Trophoblast cell (in vitro differentiated cells and primary cell): ENCODE measurements around the gene MGAT5.
A peak's percentile ranks its signal among the peaks of the same experiment; 100 is the strongest.

ENCODE experiments used
- DNase-seq, 2 donors: peaks; one replicate each; pipeline ENCODE4 v3.0.0-alpha.2; 2016
- H2AFZ ChIP-seq: 2 replicates; pipeline ENCODE4 v1.6.1; 2013; ENCODE audit warnings: low read length, moderate library complexity, mild to moderate bottlenecking; ENCODE audit not compliant: insufficient read depth, poor library complexity
- H2AK5ac ChIP-seq: 2 replicates; pipeline ENCODE4 v1.6.1; 2013; ENCODE audit warnings: mild to moderate bottlenecking, low read length
- H2BK120ac ChIP-seq: 2 replicates; pipeline ENCODE4 v1.6.1; 2013; ENCODE audit warnings: low read length, mild to moderate bottlenecking, moderate library complexity; ENCODE audit not compliant: insufficient read depth, poor library complexity
- H2BK12ac ChIP-seq: 2 replicates; pipeline ENCODE4 v1.6.1; 2013; ENCODE audit warnings: mild to moderate bottlenecking, low read length, moderate library complexity
- H2BK5ac ChIP-seq: 2 replicates; pipeline ENCODE4 v1.6.1; 2013; ENCODE audit warnings: low read length, low read depth, moderate library complexity, mild to moderate bottlenecking; ENCODE audit not compliant: poor library complexity
- H3K14ac ChIP-seq: 2 replicates; pipeline ENCODE4 v1.6.1; 2013; ENCODE audit warnings: mild to moderate bottlenecking, low read length
- H3K18ac ChIP-seq: 2 replicates; pipeline ENCODE4 v1.6.1; 2013; ENCODE audit warnings: mild to moderate bottlenecking, low read length
- H3K23ac ChIP-seq: 2 replicates; pipeline ENCODE4 v1.6.1; 2013; ENCODE audit warnings: low read length
- H3K27ac ChIP-seq: 2 replicates; pipeline ENCODE4 v1.5.1; 2013; ENCODE audit warnings: low read depth, mild to moderate bottlenecking, inconsistent platforms, low read length, moderate library complexity
- H3K27me3 ChIP-seq: 2 replicates; pipeline ENCODE4 v1.6.1; 2013; ENCODE audit warnings: inconsistent platforms, mild to moderate bottlenecking, low read length, moderate library complexity; ENCODE audit not compliant: insufficient read depth
- H3K36me3 ChIP-seq, 2 experiments: 1 replicate in 1 of 2; 2 replicates in 1 of 2; pipeline ENCODE4 v1.6.1; 2013; ENCODE audit warnings: low read length in 2 of 2, mild to moderate bottlenecking in 2 of 2, moderate library complexity in 1 of 2; ENCODE audit not compliant: insufficient read depth in 2 of 2, control insufficient read depth in 1 of 2
- H3K4ac ChIP-seq: 2 replicates; pipeline ENCODE4 v1.6.1; 2013; ENCODE audit warnings: low read depth, mild to moderate bottlenecking, low read length, moderate library complexity
- H3K4me1 ChIP-seq, 2 experiments: 1 replicate in 1 of 2; 2 replicates in 1 of 2; pipeline ENCODE4 v1.6.1; 2013; ENCODE audit warnings: low read length in 2 of 2, mild to moderate bottlenecking in 2 of 2, moderate library complexity in 1 of 2; ENCODE audit not compliant: insufficient read depth in 2 of 2, control insufficient read depth in 1 of 2
- H3K4me2 ChIP-seq: 2 replicates; pipeline ENCODE4 v1.6.1; 2013; ENCODE audit warnings: inconsistent platforms, mild to moderate bottlenecking, low read length, moderate library complexity
- H3K4me3 ChIP-seq: 2 replicates; pipeline ENCODE4 v1.5.1; 2013; ENCODE audit warnings: mild to moderate bottlenecking, low read depth, low read length, inconsistent platforms
- H3K79me1 ChIP-seq: one replicate; pipeline ENCODE4 v1.6.1; 2013; ENCODE audit warnings: low read length
- H3K79me2 ChIP-seq: 2 replicates; pipeline ENCODE4 v1.6.1; 2013; ENCODE audit warnings: low read length, mild to moderate bottlenecking; ENCODE audit not compliant: control insufficient read depth, insufficient read depth, poor library complexity
- H3K9ac ChIP-seq: 2 replicates; pipeline ENCODE4 v1.6.1; 2013; ENCODE audit warnings: mild to moderate bottlenecking, low read length
- H3K9me3 ChIP-seq: 2 replicates; pipeline ENCODE4 v1.6.1; 2013; ENCODE audit warnings: low read depth, mild to moderate bottlenecking, control low read depth, inconsistent platforms, low read length; ENCODE audit not compliant: insufficient read depth
- H4K12ac ChIP-seq: 2 replicates; pipeline ENCODE4 v1.6.1; 2013; ENCODE audit warnings: low read depth, mild to moderate bottlenecking, low read length, moderate library complexity
- H4K8ac ChIP-seq: 2 replicates; pipeline ENCODE4 v1.6.1; 2013; ENCODE audit warnings: low read depth, mild to moderate bottlenecking, low read length, moderate library complexity
- H4K91ac ChIP-seq: one replicate; pipeline ENCODE4 v1.6.1; 2013; ENCODE audit warnings: low read depth, mild to moderate bottlenecking, low read length, moderate library complexity
- WGBS: extraction: QIAGEN DNeasy Blood & Tissue Kit; methylation state at CpG from one replicate; pipeline ENCODE4 v1.1.7; 2013; ENCODE audit warnings: missing lambda C conversion rate; ENCODE audit not compliant: insufficient read length, insufficient coverage; ENCODE audit errors: extremely low coverage; 5-methylcytosine and 5-hydroxymethylcytosine counted together

MGAT5 gene

GRCh38 chr2:134232868-134233727 is 20.8 kb upstream of the MGAT5 start:
- Histone ChIP-seq H2AFZ (no peak overlapping the region), H4K8ac (no peak overlapping the region), H3K4me3 (no peak overlapping the region), H3K23ac (no peak overlapping the region), H2BK12ac (no peak overlapping the region), H3K14ac (no peak overlapping the region), H3K9me3 (peaks cover 3% of the 10 kb centered on the region), H2BK120ac (no peak overlapping the region), H3K4me1 (peaks cover 2 to 8% of the 10 kb centered on the region in 2 experiments), H3K18ac (no peak overlapping the region), H4K12ac (no peak overlapping the region), H3K9ac (no peak overlapping the region), H3K36me3 (no peaks in the 10 kb centered on the region), H3K27ac (no peak overlapping the region), H3K79me2 (no peaks in the 10 kb centered on the region), H3K4me2 (no peak overlapping the region), H2BK5ac (no peak overlapping the region), H3K79me1 (no peaks in the 10 kb centered on the region), H4K91ac (no peak overlapping the region), H3K4ac (no peak overlapping the region), H3K27me3 (no peaks in the 10 kb centered on the region), H2AK5ac (no peak overlapping the region)
- no CpG with 5 or more reads among the region's 2 CpGs for WGBS
- DNase-seq = peak; percentile 27 to 65

- Histone ChIP-seq H2AFZ (no peak overlapping the region), H3K27me3 (no peaks in the 10 kb centered on the region), H4K12ac (no peak overlapping the region), H3K4me1 (peaks cover 2 to 8% of the 10 kb centered on the region in 2 experiments), H3K18ac (no peak overlapping the region), H3K4ac (no peak overlapping the region), H2AK5ac (no peak overlapping the region), H3K4me3 (no peak overlapping the region), H2BK12ac (no peak overlapping the region), H3K14ac (no peak overlapping the region), H3K36me3 (no peaks in the 10 kb centered on the region), H3K4me2 (no peak overlapping the region), H3K9ac (no peak overlapping the region), H3K79me1 (no peaks in the 10 kb centered on the region), H3K79me2 (no peaks in the 10 kb centered on the region), H3K9me3 (no peaks in the 10 kb centered on the region), H3K27ac (no peak overlapping the region), H2BK5ac (no peak overlapping the region), H2BK120ac (no peak overlapping the region), H3K23ac (no peak overlapping the region), H4K91ac (no peak overlapping the region), H4K8ac (no peak overlapping the region)
- WGBS = no CpG with 5 or more reads among the region's 2 CpGs
- peak in 1 of 2 donors; percentile 35 for DNase-seq
Observed at GRCh38 chr2:134233728-134234136, 20.1 kb upstream of the MGAT5 start.

- Histone ChIP-seq H3K27me3 (no peaks in the 10 kb centered on the region), H2AK5ac (no peak overlapping the region), H3K9me3 (no peaks in the 10 kb centered on the region), H3K79me2 (no peaks in the 10 kb centered on the region), H4K91ac (no peak overlapping the region), H4K8ac (no peak overlapping the region), H3K4me1 (peaks cover 2 to 8% of the 10 kb centered on the region in 2 experiments), H3K79me1 (no peaks in the 10 kb centered on the region), H3K9ac (no peak overlapping the region), H2BK5ac (no peak overlapping the region), H2AFZ (no peak overlapping the region), H3K36me3 (no peaks in the 10 kb centered on the region), H3K23ac (no peak overlapping the region), H3K18ac (no peak overlapping the region), H3K14ac (no peak overlapping the region), H3K4ac (no peak overlapping the region), H2BK12ac (no peak overlapping the region), H3K4me3 (no peak overlapping the region), H2BK120ac (no peak overlapping the region), H3K27ac (no peak overlapping the region), H4K12ac (no peak overlapping the region), H3K4me2 (no peak overlapping the region)
- peak; percentile 51 to 76 for DNase-seq
- WGBS = no CpG with 5 or more reads among the region's 1 CpG
Observed at GRCh38 chr2:134234535-134234934, 19.3 kb upstream of the MGAT5 start.

- Histone ChIP-seq H2AFZ (no peak overlapping the region), H3K18ac (no peak overlapping the region), H3K9me3 (no peaks in the 10 kb centered on the region), H2AK5ac (no peak overlapping the region), H3K79me2 (no peaks in the 10 kb centered on the region), H4K12ac (no peak overlapping the region), H3K4me3 (no peak overlapping the region), H3K23ac (no peak overlapping the region), H2BK5ac (no peak overlapping the region), H3K27me3 (no peaks in the 10 kb centered on the region), H3K14ac (no peak overlapping the region), H3K4ac (no peak overlapping the region), H3K4me2 (no peak overlapping the region), H3K79me1 (no peaks in the 10 kb centered on the region), H4K91ac (no peak overlapping the region), H3K36me3 (no peaks in the 10 kb centered on the region), H3K4me1 (peaks cover 2 to 8% of the 10 kb centered on the region in 2 experiments), H4K8ac (no peak overlapping the region), H3K9ac (no peak overlapping the region), H2BK12ac (no peak overlapping the region), H2BK120ac (no peak overlapping the region), H3K27ac (no peak overlapping the region)
- no CpG with 5 or more reads among the region's 4 CpGs for WGBS
- no peak for DNase-seq
Observed at GRCh38 chr2:134235510-134236144, 18.2 kb upstream of the MGAT5 start.
